ENCODE data around the gene FKBP11. TPM values are rescaled to one million over a fixed set of nuclear protein-coding genes. Genes with fewer than 3 reads are reported as not detected.

FKBP11 gene
- polyA plus RNA-seq, 1 donor from 2014 or later = 24.9 TPM

DNA sequence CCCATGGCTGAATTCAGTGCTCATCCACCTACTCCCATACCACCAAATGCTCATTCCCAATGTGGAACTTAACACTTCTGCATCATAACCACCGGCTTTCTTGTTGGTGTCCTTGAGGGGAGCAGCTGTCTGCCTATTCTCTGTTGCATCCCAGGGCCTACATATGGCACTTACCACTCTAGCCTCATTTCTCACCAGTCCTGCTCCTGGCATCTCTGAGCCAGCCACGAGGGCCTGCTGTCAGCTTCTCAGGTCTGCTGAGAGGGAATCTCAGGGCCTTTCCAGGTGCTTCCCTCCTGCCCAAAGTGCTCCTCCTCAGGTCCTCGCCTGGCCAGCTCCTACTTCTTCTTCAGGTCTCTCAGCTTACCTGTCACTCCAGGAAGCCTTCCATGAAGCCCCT is 35.6 kb downstream of the FKBP11 start:
- Histone ChIP-seq H3K27ac (ENCODE audit: low read length) (peak overlapping the region; percentile 88), H3K4me2 (ENCODE audit: low read length) (peak overlapping the region; percentile 52), H3K9ac (ENCODE audit: low read length) (peak overlapping the region; percentile 84), H3K9me3 (ENCODE audit: low read length) (no peaks in the 10 kb centered on the region), H3F3A (ENCODE audit: insufficient read depth, low read length, poor library complexity, severe bottlenecking) (peaks cover 6% of the 10 kb centered on the region), H3K4me3 (ENCODE audit: low read length) (peak overlapping the region; percentile 77), H3K79me2 (replicated peaks; ENCODE audit: insufficient read depth, low read length) (no peaks in the 10 kb centered on the region), H3K27me3 (ENCODE audit: insufficient read depth, low read depth, low read length) (no peaks in the 10 kb centered on the region), H2AFZ (ENCODE audit: low read depth, low read length) (peak overlapping the region; percentile 27), H4K20me1 (ENCODE audit: insufficient read depth) (no peaks in the 10 kb centered on the region), H3K9me2 (ENCODE audit: insufficient read depth, low read length) (no peaks in the 10 kb centered on the region), H3K36me3 (ENCODE audit: insufficient read depth, low read length) (no peaks in the 10 kb centered on the region)
- no peak for TF ChIP-seq MXI1 (conservative IDR thresholded peaks at IDR 0.05; ENCODE audit: poor library complexity, severe bottlenecking)
- no peak for TF ChIP-seq RAD21 (conservative IDR thresholded peaks at IDR 0.05)
- no peak for TF ChIP-seq TAF1 (IDR thresholded peaks at IDR 0.05; ENCODE audit: low read depth)

DNA sequence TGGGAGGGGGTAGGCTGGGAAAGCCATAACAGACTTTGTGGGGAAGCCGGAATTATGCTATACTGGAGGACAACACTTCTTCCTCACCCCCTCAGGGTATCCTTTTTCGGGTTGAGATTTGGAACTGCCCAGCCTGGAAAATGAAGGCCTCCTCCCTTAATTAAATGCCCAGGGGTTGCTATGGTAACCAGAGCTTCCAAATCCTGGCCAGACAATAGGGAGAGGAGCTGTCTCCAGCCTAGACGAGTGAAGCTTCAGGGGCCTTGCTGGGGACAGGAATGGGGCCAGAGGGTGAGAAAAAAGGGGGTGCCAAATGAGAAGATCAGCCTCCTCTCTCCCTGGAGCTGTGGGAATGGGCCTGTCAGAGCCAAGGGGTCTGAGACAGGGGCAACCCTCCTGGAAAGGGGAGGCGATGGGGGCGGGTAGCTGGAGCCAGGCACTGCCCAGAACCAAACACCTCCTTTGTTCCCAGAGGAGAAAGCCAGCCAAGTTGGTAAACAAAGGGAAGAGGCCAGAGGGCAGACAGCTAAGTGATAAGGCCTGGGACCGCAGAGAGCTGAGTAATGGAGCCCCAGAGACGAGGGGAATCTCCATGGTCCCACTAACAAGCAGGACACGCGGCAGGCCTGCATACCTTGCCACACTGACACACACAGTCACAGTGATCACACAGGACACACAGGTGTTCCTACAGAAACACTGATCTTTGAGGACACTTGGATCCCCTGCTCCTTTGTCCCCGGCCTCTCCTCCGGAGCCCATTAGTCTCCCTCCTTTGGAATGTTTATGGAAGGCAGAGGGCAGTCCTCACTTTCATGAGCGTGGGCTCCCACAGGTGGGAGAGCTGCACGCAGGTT is 41.8 kb downstream of the FKBP11 start:
- Histone ChIP-seq H3K36me3 (ENCODE audit: insufficient read depth, low read length) (no peaks in the 10 kb centered on the region), H3K27me3 (ENCODE audit: insufficient read depth, low read depth, low read length) (no peaks in the 10 kb centered on the region), H3K9ac (ENCODE audit: low read length) (no peak overlapping the region), H3K9me2 (ENCODE audit: insufficient read depth, low read length) (no peaks in the 10 kb centered on the region), H4K20me1 (ENCODE audit: insufficient read depth) (no peaks in the 10 kb centered on the region), H3K79me2 (replicated peaks; ENCODE audit: insufficient read depth, low read length) (no peaks in the 10 kb centered on the region), H3K9me3 (ENCODE audit: low read length) (no peaks in the 10 kb centered on the region), H3F3A (ENCODE audit: insufficient read depth, low read length, poor library complexity, severe bottlenecking) (no peaks in the 10 kb centered on the region), H2AFZ (ENCODE audit: low read depth, low read length) (peak overlapping the region; percentile 21), H3K27ac (ENCODE audit: low read length) (no peak overlapping the region), H3K4me3 (ENCODE audit: low read length) (no peak overlapping the region), H3K4me2 (ENCODE audit: low read length) (no peak overlapping the region)
- TF ChIP-seq RAD21 (conservative IDR thresholded peaks at IDR 0.05) (no peak), EP300 (conservative IDR thresholded peaks at IDR 0.05; ENCODE audit: poor library complexity, severe bottlenecking) (no peak), POLR2AphosphoS5 (IDR thresholded peaks at IDR 0.05) (no peak), EZH2 (IDR thresholded peaks at IDR 0.05; ENCODE audit: borderline replicate concordance, insufficient read depth, low read length, poor library complexity, severe bottlenecking) (no peak)

DNA sequence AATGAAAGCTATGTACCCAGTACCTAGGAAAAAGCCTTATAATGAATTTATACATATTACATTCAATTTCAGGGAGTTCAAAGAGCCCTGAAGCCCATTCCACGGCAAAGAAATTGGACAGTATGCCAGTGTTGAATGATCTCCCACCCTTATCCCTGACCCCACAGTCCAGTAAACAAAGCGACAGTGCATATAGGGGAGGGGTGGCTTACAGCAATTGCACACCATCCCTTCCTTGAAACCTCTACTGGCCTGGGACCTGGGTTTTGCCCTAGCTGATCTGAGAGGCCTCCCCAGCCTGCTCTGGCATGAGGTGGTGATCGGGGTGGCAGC is 42.4 kb downstream of the FKBP11 start:
- Histone ChIP-seq H3K9me3 (ENCODE audit: low read length) (no peaks in the 10 kb centered on the region), H3K27ac (ENCODE audit: low read length) (no peak overlapping the region), H4K20me1 (ENCODE audit: insufficient read depth) (no peaks in the 10 kb centered on the region), H3K79me2 (replicated peaks; ENCODE audit: insufficient read depth, low read length) (no peaks in the 10 kb centered on the region), H3K9ac (ENCODE audit: low read length) (no peak overlapping the region), H3F3A (ENCODE audit: insufficient read depth, low read length, poor library complexity, severe bottlenecking) (no peaks in the 10 kb centered on the region), H3K4me2 (ENCODE audit: low read length) (no peak overlapping the region), H3K27me3 (ENCODE audit: insufficient read depth, low read depth, low read length) (no peaks in the 10 kb centered on the region), H3K4me3 (ENCODE audit: low read length) (no peak overlapping the region), H3K9me2 (ENCODE audit: insufficient read depth, low read length) (no peaks in the 10 kb centered on the region), H3K36me3 (ENCODE audit: insufficient read depth, low read length) (no peaks in the 10 kb centered on the region), H2AFZ (ENCODE audit: low read depth, low read length) (no peak overlapping the region)
- TF ChIP-seq RAD21 (conservative IDR thresholded peaks at IDR 0.05) (no peak), SMC3 (conservative IDR thresholded peaks at IDR 0.05; ENCODE audit: poor library complexity) (no peak), EP300 (conservative IDR thresholded peaks at IDR 0.05; ENCODE audit: poor library complexity, severe bottlenecking) (no peak), EZH2 (IDR thresholded peaks at IDR 0.05; ENCODE audit: borderline replicate concordance, insufficient read depth, low read length, poor library complexity, severe bottlenecking) (no peak), TAF1 (IDR thresholded peaks at IDR 0.05; ENCODE audit: low read depth) (no peak), MXI1 (conservative IDR thresholded peaks at IDR 0.05; ENCODE audit: poor library complexity, severe bottlenecking) (no peak)
- TF ChIP-seq, protein P1, sequence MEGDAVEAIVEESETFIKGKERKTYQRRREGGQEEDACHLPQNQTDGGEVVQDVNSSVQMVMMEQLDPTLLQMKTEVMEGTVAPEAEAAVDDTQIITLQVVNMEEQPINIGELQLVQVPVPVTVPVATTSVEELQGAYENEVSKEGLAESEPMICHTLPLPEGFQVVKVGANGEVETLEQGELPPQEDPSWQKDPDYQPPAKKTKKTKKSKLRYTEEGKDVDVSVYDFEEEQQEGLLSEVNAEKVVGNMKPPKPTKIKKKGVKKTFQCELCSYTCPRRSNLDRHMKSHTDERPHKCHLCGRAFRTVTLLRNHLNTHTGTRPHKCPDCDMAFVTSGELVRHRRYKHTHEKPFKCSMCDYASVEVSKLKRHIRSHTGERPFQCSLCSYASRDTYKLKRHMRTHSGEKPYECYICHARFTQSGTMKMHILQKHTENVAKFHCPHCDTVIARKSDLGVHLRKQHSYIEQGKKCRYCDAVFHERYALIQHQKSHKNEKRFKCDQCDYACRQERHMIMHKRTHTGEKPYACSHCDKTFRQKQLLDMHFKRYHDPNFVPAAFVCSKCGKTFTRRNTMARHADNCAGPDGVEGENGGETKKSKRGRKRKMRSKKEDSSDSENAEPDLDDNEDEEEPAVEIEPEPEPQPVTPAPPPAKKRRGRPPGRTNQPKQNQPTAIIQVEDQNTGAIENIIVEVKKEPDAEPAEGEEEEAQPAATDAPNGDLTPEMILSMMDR (IDR thresholded peaks at IDR 0.05; ENCODE audit: poor library complexity, severe bottlenecking) = no peak
- TF ChIP-seq, protein P2, sequence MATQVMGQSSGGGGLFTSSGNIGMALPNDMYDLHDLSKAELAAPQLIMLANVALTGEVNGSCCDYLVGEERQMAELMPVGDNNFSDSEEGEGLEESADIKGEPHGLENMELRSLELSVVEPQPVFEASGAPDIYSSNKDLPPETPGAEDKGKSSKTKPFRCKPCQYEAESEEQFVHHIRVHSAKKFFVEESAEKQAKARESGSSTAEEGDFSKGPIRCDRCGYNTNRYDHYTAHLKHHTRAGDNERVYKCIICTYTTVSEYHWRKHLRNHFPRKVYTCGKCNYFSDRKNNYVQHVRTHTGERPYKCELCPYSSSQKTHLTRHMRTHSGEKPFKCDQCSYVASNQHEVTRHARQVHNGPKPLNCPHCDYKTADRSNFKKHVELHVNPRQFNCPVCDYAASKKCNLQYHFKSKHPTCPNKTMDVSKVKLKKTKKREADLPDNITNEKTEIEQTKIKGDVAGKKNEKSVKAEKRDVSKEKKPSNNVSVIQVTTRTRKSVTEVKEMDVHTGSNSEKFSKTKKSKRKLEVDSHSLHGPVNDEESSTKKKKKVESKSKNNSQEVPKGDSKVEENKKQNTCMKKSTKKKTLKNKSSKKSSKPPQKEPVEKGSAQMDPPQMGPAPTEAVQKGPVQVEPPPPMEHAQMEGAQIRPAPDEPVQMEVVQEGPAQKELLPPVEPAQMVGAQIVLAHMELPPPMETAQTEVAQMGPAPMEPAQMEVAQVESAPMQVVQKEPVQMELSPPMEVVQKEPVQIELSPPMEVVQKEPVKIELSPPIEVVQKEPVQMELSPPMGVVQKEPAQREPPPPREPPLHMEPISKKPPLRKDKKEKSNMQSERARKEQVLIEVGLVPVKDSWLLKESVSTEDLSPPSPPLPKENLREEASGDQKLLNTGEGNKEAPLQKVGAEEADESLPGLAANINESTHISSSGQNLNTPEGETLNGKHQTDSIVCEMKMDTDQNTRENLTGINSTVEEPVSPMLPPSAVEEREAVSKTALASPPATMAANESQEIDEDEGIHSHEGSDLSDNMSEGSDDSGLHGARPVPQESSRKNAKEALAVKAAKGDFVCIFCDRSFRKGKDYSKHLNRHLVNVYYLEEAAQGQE (IDR thresholded peaks at IDR 0.05; ENCODE audit: borderline replicate concordance) = no peak

All from neural cell (in vitro differentiated cells).